ENCODE data around the gene SLX1A. TPM values are rescaled to one million over a fixed set of nuclear protein-coding genes. Genes with fewer than 3 reads are reported as not detected.

SLX1A gene
- total and polyA plus RNA-seq, 2 of the 4 experiments (the other 2 are of a cell fraction): 8.4 to 35.1 TPM

- no peak overlapping the region for H3K4me3 ChIP-seq (ENCODE audit: insufficient read depth, low read depth, low read length)
- 88% methylated on average over 8 of the region's 23 CpGs; no CpG with 5 or more reads in 1 of the 2 experiments for whole genome bisulfite sequencing, 2 experiments (ENCODE audit: extremely low coverage in 2 of 2, insufficient read length in 1 of 2)
- no peaks in the 10 kb centered on the region for H3K9me1 ChIP-seq (ENCODE audit: insufficient read depth, low read length)
- no peak overlapping the region for H3K56ac ChIP-seq (ENCODE audit: extremely low read depth, insufficient read depth, low read length)
- no peak overlapping the region for H2AK5ac ChIP-seq (ENCODE audit: low read depth, low read length)
- H2BK15ac ChIP-seq (ENCODE audit: low read depth, low read length): no peak overlapping the region
- TF ChIP-seq RAD21 (IDR thresholded peaks at IDR 0.05; ENCODE audit: low read length) (no peak), CHD1 (IDR thresholded peaks at IDR 0.05; ENCODE audit: low read depth, low read length) (no peak), POLR2A (IDR thresholded peaks at IDR 0.05; ENCODE audit: low read depth, low read length) (no peak), BHLHE40 (IDR thresholded peaks at IDR 0.05; ENCODE audit: low read depth, low read length) (no peak), SMC3 (IDR thresholded peaks at IDR 0.05; ENCODE audit: low read depth, low read length) (no peak), FOS (IDR thresholded peaks at IDR 0.05; ENCODE audit: low read depth, low read length) (no peak), MAFK (IDR thresholded peaks at IDR 0.05; ENCODE audit: low read depth, low read length) (no peak), MXI1 (IDR thresholded peaks at IDR 0.05; ENCODE audit: borderline replicate concordance, low read depth, low read length) (no peak), CEBPB (IDR thresholded peaks at IDR 0.05; ENCODE audit: low read depth, low read length) (no peak), NFE2L2 (IDR thresholded peaks at IDR 0.05; ENCODE audit: low read depth, low read length) (no peak), ELK1 (IDR thresholded peaks at IDR 0.05; ENCODE audit: borderline replicate concordance, low read depth, low read length) (no peak), CTCF (conservative IDR thresholded peaks at IDR 0.05; ENCODE audit: low read depth, low read length) (no peak), RCOR1 (IDR thresholded peaks at IDR 0.05; ENCODE audit: insufficient replicate concordance, low read length) (no peak), RFX5 (IDR thresholded peaks at IDR 0.05; ENCODE audit: low read depth, low read length) (no peak)
- no peak overlapping the region for H2AK9ac ChIP-seq (replicated peaks; ENCODE audit: low read depth, low read length, poor library complexity)
- H3K4me2 ChIP-seq (ENCODE audit: low read depth, low read length): no peak overlapping the region
- no peak overlapping the region for H2BK120ac ChIP-seq (ENCODE audit: low read depth, low read length)
- no peak overlapping the region for H3K27ac ChIP-seq (ENCODE audit: insufficient read depth, low read length)
- peaks cover 2% of the 10 kb centered on the region; the same call in 1 of the 2 replicates for H3K4me1 ChIP-seq (ENCODE audit: control insufficient read depth, insufficient read depth, low read length)
- no peak overlapping the region for H2AFZ ChIP-seq (replicated peaks; ENCODE audit: low read length, poor library complexity)
- peaks cover 1% of the 10 kb centered on the region; the same call in 1 of the 2 replicates for H3K36me3 ChIP-seq (ENCODE audit: control insufficient read depth, insufficient read depth, low read length)
- H3K9ac ChIP-seq (ENCODE audit: low read depth, low read length): no peak overlapping the region
- no peak overlapping the region for H3K4ac ChIP-seq (ENCODE audit: low read depth, low read length)
- H4K8ac ChIP-seq (ENCODE audit: low read depth in 2 of 2, low read length in 2 of 2): no peak overlapping the region
- H4K91ac ChIP-seq (ENCODE audit: insufficient read depth, low read depth, low read length): no peak overlapping the region
- intact Hi-C loops (cut with micrococcal nuclease): no loop called here
- no peak overlapping the region for H3K23ac ChIP-seq (ENCODE audit: low read depth, low read length)
- peaks cover 0 to 7% of the 10 kb centered on the region in 2 experiments; a peak in 2 of 4 replicates for H3K79me1 ChIP-seq (ENCODE audit: low read depth in 1 of 2, low read length in 2 of 2)
- no peaks in the 10 kb centered on the region for H3K9me3 ChIP-seq (ENCODE audit: control insufficient read depth, insufficient read depth, low read length)
- no peak overlapping the region for H3K14ac ChIP-seq (replicated peaks; ENCODE audit: low read depth, low read length)
- no peak overlapping the region for H2BK20ac ChIP-seq (ENCODE audit: low read depth, low read length)
- no peak for DNase-seq
- dilution Hi-C loops (cut with HindIII; ENCODE audit: low sequenced_read_pairs, unreplicated experiment): no loop called here
- in situ Hi-C loops (cut with MboI; ENCODE audit: low sequenced_read_pairs): loop anchor here (25.0 kb wide), 1 partner anchor 224 kb away; the partner anchor contains the start of gene ZNF771
- no peak overlapping the region for H3K18ac ChIP-seq (ENCODE audit: low read depth, low read length)
- no peak overlapping the region for H4K5ac ChIP-seq (ENCODE audit: low read depth, low read length)
- no peaks in the 10 kb centered on the region for H4K20me1 ChIP-seq (ENCODE audit: insufficient read depth, low read length)
- BruUV-seq (replicated peaks): no TSS peak
- POLR2A ChIA-PET (ENCODE audit: unreplicated experiment): no interaction called here
- CTCF ChIA-PET: no interaction called here
- H2BK5ac ChIP-seq (ENCODE audit: low read depth, low read length, poor library complexity, severe bottlenecking): no peak overlapping the region
- ATAC-seq (ENCODE audit: low read depth): no peak
- no peaks in the 10 kb centered on the region for H3K27me3 ChIP-seq (ENCODE audit: control insufficient read depth, insufficient read depth, low read length)
These were observed 5.6 kb upstream of the SLX1A start for GRCh38 chr16:30187971-30188561.
